Medulla oblongata (tissue), 1 donor: ENCODE data around the gene GAS7.

Source experiments
- DNase-seq: peaks from one replicate; pipeline ENCODE4 v3.0.0-alpha.2; 2015; ENCODE audit errors: extremely low spot score

GAS7 gene

DNA sequence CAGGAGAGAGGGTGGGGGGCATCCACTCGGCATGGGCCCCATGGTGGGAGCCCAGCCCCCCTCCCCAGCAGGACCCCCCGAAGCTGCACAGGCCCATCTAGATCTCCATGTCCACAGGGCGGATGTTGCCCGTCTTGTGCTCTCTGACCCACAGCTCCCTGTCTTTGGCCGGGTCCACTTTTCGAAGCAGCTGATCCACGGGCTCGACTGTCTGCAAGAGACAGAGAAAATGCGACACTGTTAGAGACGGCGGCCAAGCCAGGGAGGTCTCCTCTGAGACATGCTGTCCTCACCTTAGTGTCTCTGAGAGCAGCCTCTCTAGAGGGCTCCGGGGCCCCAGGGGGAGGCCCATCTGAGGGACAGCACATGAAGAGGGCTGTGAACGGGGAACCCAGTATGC lies 281.3 kb downstream of the GAS7 start:
- DNase-seq: no peak

- no peak for DNase-seq
Measured at GRCh38 chr17:9916108-9916507, 282.3 kb downstream of the GAS7 start.

GRCh38 chr17:9913476-9913875 lies 284.9 kb downstream of the GAS7 start:
- no peak for DNase-seq

GRCh38 chr17:9912121-9913099 lies 286.0 kb downstream of the GAS7 start:
- DNase-seq: no peak

GRCh38 chr17:9911089-9911488 lies 287.3 kb downstream of the GAS7 start:
- DNase-seq: no peak

DNA sequence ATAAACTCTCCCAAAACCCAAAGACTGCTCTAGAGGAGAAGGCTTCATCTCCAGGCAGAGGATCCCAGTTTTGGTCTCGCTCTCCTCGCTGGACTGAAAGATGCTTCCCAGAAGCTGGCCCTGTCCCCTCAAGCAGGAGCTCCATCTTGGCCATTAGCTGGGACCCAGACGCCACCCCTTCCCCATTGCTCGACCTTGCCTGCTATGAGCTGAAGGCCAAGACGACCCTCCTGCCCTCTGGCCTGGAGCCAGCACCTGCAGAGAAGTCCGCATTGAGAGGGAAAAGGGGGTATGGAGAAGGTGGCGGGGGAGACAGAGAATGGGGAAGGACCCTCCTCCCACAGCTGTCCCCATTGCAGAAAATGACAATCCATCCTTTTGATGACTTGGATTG lies 289.8 kb downstream of the GAS7 start:
- DNase-seq: no peak

DNA sequence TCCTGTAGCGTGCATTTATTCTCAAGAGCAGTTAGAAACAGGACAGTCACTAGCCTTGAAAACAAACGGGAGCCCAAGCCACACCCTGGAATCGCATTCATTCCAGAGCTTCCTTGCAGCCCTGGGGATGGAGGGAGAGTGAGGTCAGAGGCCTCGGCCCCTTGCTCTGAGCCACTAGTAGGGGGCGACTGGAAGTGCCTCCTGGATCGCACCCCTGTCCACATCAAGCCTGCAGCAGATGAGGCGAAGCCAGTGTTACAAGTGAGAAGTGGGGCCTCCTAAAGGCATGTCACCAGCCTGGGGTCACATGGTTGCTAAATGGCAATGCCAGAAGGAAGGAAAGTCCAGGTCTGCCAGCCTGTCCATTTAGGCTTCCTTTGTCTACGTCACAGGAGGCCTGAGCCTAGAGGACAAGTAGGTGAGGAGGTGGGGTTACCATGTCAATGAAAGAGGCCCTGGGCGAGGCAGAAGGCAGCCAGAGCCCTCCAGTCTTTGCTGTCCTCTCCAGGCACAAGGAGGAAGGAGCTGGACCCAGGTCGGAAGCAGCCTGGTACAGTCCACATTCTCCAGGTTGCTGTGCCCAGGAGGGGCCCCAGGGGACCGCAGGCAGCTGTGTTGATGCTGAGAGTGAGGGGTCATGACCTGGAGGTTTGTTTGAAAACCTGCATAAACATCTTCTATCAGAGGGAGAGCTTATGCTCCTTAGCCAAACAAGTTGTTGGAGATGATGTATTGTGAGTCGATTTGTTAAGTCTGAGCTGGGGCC lies 290.3 kb downstream of the GAS7 start:
- DNase-seq: no peak

DNA sequence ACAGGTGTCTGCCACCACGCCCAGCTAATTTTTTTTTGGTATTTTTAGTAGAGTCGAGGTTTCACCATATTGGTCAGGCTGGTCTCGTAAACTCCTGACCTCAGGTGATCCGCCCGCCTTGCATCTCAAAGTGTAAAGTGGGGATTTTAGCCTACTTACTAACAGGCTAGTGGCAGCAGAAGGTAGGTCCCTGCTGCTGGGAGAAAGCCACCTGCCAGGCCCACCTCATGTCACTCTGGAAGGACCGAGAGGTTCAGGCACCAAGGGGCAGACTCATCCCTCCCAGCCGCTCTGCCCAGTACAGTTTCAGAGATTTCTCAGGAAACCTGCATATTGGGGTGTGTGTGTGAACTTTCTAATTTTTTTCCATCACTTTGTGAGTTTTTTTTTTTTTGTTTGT lies 291.3 kb downstream of the GAS7 start:
- DNase-seq: no peak

DNA sequence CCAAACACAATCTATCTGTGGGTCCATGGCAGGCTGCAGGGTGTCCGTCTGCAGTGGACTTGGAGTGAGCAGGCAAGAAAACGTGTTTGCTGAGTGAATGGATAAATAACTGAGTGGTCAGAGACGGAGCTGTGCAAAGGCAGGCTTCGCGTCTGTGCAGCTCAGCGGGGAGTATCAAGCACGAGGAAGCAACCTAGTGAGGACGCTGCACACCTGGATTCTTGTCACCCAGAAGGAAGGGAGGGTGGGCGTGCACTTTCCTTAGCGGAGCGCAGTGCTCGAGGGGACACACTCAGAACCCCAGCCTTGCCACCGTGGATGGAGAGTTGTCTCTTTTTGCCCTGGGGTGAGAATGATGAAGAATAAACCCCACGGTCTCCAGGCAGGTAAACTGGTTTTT lies 291.8 kb downstream of the GAS7 start:
- no peak for DNase-seq

DNA sequence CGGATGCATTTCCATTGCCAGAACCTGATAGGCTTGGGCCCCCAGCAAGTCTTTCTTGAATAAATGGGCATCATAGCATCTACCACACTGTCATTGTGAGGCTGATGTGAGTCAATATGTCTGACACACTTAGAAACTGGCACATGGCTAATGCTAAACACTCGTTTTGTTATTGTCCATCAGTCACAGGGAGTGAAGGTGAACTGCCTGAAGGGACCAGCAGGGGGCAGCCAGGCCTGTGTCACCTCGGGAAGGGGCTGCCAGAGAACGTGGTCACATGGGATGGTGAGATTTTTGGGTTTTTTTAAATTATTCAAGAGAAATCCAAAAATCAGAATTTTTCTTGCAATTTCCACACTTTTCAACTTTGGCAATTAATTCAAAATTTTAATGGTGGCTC lies 292.5 kb downstream of the GAS7 start:
- DNase-seq: peak; percentile 39

- no peak for DNase-seq
Measured at GRCh38 chr17:9905078-9905415, 293.4 kb downstream of the GAS7 start, which contains the start of gene RCVRN. RCVRN (minus strand) TSS chr17:9905271; CDS start chr17:9905180, 91 bp downstream.

DNA sequence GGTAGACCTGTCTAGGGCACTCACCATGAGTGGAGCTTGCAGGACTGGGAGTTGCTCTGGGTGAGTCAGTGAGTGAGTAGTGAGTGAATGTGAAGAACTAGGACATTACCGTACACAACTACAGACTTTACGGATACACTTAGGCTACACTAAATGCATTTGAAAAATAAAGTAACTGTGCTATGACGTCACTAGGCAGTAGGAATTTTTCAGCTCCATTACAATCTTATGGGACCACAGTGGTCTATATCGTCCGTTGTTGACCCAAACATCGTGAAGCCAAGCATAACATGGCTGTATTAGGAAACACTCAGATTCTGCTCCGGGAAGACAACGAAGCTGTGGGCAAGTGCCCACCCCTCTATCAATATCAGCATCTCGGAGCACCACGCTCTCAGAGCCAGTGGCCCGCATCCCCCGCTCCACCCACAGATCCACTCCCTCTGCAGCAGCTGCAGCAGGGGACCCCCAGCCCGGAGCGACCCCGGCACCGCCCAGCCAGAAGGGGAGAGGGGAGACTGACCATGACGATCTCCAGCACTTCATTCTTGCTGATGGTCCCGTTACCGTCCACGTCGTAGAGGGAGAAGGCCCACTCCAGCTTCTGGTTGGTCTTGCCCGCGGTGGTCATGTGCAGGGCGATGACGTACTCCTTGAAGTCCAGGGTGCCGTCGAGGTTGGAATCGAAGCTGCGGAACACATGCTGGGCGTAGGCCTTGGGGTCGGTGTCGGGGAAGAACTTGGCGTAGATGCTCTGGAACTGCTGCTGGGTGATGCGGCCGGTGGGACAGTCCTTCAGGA lies 293.9 kb downstream of the GAS7 start:
- DNase-seq: no peak

- no peak for DNase-seq
Measured at GRCh38 chr17:9902120-9902519, 296.3 kb downstream of the GAS7 start.

- DNase-seq: no peak
Measured at GRCh38 chr17:9900784-9901183, 297.6 kb downstream of the GAS7 start.

GRCh38 chr17:9900044-9900594 lies 298.3 kb downstream of the GAS7 start:
- DNase-seq: no peak

- DNase-seq: no peak
Measured at GRCh38 chr17:9899280-9900043, 298.9 kb downstream of the GAS7 start.

GRCh38 chr17:9898812-9899211 lies 299.6 kb downstream of the GAS7 start:
- DNase-seq: no peak

DNA sequence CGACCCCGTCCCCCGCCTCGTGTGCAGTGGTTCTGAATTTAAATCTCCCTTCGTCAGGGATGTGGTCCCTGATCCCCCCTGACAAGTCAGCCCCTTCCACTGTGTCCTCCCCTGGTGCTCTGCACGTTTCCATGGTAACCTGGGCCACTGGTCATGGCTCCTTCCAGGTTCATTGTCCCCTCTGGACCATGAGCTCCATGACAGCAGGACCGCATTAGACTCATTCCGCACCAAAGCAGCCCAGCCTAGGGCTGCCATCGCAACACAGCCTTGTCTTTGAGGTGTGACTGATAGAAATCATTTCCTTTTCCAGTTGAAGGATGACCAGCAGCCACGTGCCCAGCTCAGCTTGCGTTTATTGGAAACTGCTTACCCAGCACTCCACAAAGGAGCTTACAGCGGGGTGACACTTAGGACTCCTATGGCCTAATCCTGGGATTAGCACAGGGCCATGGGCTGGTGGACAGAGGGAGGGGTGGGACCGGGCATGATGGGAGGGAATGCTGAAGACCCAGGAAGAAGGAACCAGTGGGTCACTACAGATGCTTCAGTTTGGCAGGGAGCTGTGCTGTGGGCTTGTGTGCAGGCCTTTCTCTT lies 300.9 kb downstream of the GAS7 start:
- no peak for DNase-seq

DNA sequence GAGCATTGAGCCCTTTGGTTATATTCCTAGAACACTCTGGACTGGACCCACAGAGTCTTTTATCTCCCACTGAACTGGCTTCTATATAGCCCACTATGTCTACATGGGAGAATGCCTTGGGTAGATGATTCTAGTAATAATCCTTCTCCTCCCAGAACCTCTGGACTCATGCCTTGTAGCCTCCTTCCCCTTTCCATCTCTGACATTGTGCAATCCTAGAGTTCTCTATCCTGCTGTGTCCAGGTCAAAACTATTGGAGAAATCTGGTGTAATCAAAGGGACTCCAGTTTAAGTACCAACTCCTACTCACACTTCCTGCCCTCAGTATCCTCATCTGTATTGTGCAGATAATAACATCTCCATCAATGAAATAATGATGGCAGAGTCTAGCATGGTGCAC lies 302.5 kb downstream of the GAS7 start:
- no peak for DNase-seq

DNA sequence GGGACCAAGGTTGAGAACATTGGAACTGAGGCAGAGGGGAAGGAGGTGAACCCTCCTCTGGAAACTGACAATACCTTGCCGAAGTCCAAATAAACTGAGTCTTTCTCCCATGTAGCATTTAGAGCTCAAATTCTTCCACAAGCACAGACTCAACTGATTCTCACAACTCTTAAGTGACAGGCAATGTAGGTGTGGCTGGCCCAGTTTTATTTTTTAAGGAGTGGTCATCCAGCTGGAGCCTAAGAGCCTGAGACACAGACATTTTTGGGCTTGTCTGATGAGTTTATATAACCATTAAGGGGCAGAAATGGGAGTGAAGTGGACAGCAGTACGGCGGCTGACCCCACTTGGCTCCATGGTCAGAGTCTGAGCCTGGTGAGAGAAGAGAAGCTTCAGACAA lies 304.2 kb downstream of the GAS7 start:
- no peak for DNase-seq
